Uterus (tissue), 2 donors: ENCODE results near the gene HNRNPL.

Experiments used
- POLR2A ChIP-seq, 2 donors: fragments of 450-650 bp; IDR thresholded peaks; one replicate each; pipeline ENCODE4 v1.6.1; 2016; ENCODE audit warnings: antibody characterized with exemption in 2 of 2, mild to moderate bottlenecking in 1 of 2, moderate library complexity in 1 of 2
- TF ChIP-seq, protein P1 (sequence below), 4 experiments: fragments of 200-600 bp in 2 of 4; fragments of 450-650 bp in 2 of 4; sonication (generic) in 2 of 4; IDR thresholded peaks; one replicate each; pipeline ENCODE4 v1.5.1; 2016 to 2019; ENCODE audit warnings: antibody characterized with exemption in 4 of 4, mild to moderate bottlenecking in 2 of 4, moderate library complexity in 1 of 4

GRCh38 chr19:38844093-38844686, 5.6 kb downstream of the HNRNPL start:
- TF ChIP-seq POLR2A (IDR thresholded peaks at IDR 0.05): no peak
- TF ChIP-seq, protein P1, sequence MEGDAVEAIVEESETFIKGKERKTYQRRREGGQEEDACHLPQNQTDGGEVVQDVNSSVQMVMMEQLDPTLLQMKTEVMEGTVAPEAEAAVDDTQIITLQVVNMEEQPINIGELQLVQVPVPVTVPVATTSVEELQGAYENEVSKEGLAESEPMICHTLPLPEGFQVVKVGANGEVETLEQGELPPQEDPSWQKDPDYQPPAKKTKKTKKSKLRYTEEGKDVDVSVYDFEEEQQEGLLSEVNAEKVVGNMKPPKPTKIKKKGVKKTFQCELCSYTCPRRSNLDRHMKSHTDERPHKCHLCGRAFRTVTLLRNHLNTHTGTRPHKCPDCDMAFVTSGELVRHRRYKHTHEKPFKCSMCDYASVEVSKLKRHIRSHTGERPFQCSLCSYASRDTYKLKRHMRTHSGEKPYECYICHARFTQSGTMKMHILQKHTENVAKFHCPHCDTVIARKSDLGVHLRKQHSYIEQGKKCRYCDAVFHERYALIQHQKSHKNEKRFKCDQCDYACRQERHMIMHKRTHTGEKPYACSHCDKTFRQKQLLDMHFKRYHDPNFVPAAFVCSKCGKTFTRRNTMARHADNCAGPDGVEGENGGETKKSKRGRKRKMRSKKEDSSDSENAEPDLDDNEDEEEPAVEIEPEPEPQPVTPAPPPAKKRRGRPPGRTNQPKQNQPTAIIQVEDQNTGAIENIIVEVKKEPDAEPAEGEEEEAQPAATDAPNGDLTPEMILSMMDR (IDR thresholded peaks at IDR 0.05): no peak
